GM18520 (cell line): Measurements from ENCODE around the gene MAB21L4.

Source experiments
- ATAC-seq: cut with Tn5 transposase; IDR thresholded peaks from one replicate; pipeline ENCODE4 v1.9.1; 2021; ENCODE audit not compliant: unreplicated experiment

Gene MAB21L4

DNA sequence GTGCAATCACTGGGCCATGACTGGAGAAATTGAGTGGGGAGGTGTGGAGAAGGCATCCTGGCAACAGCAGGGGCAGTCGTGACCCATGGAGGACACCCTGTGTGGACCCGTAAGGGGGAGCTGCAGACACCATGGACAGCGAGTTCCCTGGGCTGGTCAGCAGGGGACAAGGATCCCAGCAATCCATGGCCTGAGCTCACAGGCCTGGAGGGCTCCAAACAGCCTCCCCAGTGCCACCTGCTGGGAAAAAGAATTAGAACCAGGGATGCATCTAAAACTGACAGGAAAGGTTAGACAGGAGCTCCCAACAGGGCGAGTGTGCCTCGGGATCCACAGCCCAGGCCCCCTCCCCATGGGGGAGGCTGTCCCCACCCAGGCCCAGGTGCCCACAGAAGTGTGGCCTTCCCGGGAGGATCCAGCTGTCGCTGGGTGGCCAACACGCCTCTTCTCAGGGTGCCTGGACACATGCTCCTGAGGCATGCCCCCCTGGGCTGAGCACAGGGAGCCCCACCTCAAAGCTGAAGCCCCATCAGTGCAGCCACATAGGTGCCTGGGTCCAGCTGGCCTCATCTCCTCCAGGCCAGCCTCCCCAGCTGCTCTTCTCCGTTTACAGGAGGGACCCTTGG, 55.4 kb downstream of the MAB21L4 start:
- ATAC-seq: no peak

DNA sequence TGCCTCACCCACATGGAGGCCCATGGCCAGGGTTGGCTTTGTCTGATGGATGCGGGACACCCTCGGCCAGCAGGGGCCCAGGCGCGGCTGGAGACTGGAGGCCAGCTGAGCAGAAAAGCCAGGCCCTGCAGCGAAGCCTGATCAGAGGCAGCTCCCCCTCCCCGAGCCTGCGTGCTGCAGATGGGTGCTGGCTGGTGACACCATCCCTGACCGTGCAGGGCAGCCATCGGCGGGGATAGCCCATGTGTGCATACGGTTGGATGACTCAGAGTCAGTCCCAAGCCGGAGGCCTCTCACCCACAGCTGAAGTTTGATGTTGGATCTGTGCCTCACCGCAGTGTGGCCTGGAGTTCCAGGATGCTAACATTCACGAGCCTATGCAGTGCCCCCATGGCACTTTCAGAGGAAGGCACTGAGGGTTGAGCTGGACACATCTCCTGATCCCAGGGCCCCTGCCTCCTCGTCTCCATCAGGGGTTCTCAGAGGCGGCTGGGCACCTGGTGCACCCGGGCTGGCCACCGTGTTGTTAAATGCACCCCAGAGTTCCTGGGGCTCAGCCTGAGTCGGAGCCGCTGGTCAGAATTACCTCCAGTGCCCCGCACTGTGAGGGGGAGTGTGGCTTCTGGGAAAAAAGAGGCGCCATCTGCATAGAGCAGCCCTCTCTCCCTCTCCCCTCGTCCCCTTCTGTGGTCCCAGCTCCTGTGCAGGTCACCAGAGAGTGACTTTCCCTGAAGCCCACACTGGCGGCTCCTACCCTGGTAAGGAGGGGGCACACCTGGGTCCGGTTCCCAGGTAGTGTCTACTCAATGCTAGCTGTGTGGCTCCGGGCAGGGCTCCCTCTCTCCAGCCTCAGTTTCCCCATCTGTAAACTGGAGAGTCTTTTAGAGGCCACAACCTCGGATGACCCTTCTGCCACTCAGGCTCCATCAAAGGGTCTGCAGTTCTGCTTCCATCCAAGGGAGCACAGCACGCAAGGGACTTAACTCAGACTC, 56.5 kb downstream of the MAB21L4 start:
- no peak for ATAC-seq

DNA sequence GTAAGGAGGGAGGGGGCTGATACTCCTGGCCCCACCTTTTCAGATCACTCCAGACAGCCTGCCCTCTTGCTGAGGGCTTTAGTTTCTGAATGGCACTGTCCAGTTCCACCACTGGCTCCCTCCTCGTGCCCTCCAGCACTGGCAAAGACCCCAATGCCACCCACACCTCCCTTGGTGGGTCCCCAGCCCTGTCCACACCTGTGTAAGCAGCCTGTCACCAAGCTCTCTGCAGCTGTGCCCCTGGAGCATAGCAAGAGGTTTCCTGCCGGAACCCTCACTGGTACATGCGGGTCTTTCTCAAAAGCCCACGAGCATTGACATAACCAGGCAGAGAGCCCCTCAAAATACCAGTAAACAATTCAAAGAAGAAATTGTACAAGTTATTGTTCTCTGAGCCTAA, 58.3 kb downstream of the MAB21L4 start:
- no peak for ATAC-seq

DNA sequence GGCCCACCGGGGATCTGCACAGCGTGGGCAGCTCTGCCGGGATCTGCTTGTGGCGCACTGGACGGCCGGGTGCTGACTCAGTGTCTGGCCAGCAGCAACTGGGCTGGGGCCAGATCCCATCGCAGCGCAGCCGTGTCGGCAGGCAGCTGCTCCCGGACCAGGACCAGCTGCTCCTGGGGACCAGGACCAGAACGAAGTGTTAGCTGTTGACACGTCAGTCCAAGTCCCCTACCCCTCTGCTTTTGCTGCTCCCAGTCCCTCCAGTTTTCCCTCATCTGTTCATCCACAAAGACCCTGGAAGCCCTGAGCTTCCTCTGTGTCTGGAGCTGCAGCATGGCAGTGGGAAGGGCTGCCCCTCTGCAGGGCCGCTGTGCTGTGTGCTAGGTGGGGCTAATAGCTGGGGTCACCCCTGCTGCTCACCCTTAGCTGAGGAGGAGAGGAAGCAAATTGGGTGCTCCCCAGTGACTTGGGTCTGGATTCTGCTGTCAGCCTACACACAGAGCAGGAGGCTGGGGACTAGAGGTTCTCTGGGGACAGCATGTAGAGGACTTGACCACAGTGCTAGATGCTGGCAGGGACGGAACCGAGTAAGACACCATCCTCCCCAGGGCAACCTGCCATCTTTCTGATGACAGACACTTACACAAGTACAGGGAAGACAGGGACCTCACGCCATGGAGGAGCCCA, 59.0 kb downstream of the MAB21L4 start:
- no peak for ATAC-seq
